HG03575 (cell line): ENCODE measurements around the gene ROBO1.

Source experiments
- ATAC-seq: cut with Tn5 transposase; IDR thresholded peaks from one replicate; pipeline ENCODE4 v1.9.1; 2021; ENCODE audit not compliant: unreplicated experiment, insufficient number of reproducible peaks, low FRiP score; ENCODE audit errors: extremely low read depth

The ROBO1 gene

DNA sequence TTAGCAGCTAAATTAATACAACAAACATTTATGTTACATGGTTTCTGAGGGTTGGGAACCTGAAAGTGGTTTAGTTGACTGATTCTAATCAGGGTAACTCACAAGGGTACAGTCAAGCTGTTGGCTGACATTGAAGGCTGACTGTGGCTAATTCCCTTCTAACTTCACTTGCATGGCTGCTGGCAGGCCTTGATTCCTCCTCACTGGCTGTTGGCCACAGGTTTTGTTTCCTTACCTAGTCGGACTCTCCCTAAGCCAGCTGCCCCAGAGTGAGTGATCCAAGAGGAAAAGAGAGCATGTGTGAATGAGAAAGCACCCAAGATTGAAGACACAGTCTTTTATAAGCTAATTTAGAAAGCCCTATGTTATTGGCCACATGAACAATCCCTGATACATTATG is 700.1 kb downstream of the ROBO1 start:
- no peak for ATAC-seq

DNA sequence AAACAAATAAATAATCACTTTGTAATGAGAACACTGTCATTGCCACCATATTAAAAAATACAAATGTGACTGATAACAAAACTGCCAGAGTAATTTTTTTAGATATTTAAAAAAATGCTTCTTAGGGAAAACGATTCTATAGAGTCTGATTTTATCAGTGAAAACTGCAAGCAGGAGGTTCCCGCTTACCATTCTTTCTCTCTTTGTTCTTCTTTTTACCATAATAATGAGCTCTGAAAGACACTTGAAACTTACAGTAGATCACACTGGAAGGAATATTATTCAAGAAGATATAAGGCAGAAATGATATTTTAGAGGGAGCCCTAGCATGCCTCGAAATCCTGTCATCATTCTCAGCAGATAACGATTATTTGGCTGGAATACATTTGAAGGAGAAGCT is 701.3 kb downstream of the ROBO1 start:
- ATAC-seq: no peak

DNA sequence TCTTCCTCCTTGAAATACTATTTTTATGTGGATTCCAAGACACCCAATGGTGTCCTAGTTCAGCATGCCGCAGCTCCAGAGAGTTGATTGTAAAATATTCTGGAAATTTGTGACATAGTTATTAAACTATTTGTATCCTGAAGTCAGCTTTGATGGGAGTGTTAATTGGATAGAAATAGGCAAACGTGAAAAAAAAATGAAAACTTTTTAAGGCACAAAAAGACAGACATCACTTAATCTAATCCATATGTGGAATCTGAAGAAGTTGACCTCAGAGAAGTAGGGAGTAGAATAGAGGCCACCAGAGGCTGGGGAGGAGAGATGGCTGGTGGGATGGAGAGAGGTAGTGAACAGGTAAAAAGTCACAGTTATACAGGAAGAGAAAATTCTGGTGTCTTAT is 704.2 kb downstream of the ROBO1 start:
- ATAC-seq: no peak

DNA sequence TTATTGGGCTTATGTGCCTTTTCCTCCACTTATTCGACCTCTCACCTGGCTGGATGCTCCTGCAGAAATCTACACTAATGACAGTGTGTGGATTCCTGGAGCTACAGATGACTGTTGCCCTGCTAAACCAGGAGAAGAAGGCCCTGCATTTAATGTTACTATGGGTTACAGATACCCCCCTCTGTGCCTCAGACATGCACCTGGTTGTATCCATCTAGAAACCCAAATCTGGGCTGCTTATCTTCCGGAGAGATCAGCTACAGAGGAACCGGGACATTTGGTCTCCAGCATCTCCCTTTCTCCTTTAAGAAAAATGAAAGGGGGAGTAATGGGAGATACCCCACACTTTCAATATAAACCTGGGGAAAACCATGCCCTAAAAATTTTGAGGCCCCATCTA is 710.0 kb downstream of the ROBO1 start:
- ATAC-seq: no peak

DNA sequence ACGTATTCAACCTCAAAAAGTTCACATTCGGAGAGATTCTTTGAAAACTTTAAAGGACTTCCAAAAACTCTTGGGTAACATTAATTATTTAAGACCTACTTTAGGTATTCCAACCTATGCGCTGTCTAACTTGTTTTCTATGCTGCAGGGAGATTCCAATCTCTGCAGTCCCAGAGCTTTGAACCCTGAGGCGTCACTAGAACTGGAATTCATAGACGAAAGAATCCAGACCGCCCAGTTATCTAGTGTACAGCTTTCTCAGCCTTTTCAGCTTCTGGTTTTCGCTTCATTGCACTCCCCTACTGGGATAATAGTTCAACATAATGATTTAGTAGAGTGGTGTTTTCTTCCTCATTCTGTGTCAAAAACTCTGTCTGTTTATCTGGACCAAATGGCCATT is 711.3 kb downstream of the ROBO1 start:
- ATAC-seq: no peak

DNA sequence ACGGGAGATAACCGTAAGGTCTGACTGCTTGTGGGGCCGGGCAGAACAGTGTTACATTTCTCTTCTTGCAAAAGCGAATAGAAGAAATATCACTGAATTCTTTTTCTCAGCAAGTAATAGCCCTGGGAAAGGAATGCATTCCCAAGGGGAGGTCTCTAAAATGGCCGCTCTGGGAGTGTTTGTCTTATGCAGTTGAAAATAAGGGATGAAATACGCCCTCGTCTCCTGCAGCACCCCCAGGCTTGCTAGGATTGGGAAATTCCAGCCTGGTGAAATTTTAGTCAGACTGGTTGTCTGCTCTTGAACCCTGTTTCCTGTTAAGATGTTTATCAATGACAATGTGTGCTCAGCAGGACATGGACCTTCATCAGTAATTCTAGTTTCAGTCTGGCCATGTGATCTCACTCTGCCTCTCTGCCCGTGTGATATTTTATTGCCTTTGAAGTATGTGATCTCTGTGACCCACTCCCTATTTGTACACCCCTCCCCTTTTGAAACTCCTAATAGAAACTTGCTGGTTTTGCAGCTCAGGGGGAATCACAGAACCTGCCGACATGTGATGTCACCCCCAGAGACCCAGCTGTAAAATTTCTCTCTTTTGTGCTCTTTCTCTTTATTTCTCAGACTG is 715.6 kb downstream of the ROBO1 start:
- ATAC-seq: no peak

DNA sequence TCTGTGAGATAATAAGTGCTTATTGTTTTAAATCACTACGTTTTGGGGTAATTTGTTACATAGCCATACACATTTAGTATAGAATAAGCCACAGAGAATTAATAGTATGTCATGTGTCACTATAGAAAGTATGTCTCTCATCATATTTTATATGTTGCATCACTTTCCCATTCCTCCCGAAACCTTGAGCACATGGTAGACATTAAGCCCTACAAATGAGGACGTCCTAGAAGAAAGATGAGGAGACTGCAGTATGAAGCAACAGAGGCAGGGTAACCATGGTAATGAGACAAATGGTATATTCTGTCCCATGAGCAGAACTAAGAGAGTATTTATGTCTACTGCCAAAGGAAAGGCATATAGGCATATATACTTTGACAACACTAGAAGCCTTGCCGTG is 720.2 kb downstream of the ROBO1 start:
- no peak for ATAC-seq

DNA sequence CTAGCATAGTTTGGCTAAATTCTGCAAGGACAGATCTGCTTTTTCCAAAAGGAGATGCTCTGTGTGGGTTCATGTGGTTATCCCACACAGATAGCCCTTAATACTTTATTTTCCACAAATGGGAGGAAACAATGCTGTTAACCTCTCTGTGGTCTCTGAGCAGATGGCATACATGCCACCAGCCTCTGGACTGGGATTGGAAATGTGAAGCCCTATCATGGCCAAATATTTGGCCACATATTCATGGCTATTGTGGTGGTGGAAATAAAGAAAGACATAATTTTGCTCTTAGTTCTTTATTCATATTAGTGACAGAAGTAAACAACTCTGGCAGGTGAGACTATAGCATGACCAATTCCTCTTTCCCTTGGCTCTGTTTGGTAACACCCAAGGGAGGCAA is 726.2 kb downstream of the ROBO1 start:
- ATAC-seq: no peak

DNA sequence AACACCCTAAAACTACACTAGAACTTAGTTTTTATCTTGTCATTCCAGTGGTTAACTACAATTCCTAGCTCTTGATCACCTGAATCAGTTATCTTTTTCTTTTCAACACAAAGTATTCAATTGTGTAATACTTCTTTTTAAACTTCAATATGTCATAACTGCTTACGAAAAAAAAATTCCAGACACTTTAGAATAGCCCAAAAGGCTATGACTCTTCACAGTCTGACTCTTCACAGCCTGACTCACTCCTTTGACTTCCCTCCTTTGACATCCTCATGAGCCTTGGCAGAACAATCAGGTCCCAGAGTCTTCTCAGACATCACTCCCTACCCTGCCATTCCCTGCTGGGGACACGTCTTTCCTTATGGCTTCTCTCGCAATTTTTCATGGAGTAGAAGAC is 727.1 kb downstream of the ROBO1 start:
- ATAC-seq: no peak

DNA sequence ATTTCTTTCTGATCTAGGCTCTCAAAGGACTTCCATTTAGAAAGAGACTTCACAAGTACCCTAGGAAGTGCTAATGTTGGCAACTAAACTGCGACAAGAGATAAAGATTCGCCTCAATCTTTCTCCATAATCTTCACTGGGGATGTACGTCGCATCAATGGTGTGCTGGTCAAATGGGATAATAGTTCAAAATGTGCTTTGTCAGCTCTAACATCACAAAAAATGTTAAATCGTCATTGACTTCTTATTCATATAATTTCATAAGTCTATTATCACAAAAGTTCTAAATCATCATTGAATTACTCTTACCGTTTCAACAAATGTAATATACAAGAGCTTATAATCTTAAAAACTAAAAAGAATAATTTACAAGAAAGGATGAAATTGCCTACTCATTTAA is 727.7 kb downstream of the ROBO1 start:
- ATAC-seq: no peak

DNA sequence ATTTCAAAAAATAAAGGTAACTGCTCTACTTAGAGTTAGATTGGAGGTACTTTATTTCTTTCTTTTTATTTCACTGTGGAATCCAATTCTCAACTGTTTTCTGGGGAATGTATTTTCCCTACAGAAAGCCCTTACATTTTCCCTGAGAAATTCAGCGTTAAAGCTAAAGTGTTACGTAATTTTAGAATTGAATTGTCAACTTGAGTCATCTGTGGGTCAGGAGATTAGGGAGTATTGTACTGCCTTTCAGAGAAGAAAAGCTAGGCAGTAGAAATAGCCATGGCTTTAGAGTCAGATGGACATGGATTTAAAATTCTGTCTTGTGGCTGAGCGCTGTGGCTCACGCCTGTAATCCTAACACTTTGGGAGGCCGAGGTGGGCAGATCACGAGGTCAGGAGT is 728.6 kb downstream of the ROBO1 start:
- ATAC-seq: no peak

DNA sequence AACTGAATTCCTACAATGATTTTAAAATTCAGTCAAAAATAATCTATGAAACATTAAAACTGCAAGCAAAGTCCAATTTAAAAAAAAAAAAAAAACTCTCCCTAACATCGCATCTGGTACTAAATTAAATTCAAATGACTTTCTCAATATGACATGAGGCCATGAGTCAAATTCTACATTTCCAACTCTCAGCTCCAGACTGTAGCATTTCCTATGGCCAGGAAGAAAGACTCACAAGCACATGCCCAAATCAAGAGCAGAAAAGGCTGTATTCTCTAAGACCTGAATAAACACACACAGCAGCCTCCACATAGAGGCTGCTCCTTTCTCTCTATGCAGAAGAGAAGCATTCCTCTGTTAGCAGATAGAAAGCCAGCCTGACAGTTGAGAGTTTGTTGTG is 729.2 kb downstream of the ROBO1 start:
- ATAC-seq: no peak

DNA sequence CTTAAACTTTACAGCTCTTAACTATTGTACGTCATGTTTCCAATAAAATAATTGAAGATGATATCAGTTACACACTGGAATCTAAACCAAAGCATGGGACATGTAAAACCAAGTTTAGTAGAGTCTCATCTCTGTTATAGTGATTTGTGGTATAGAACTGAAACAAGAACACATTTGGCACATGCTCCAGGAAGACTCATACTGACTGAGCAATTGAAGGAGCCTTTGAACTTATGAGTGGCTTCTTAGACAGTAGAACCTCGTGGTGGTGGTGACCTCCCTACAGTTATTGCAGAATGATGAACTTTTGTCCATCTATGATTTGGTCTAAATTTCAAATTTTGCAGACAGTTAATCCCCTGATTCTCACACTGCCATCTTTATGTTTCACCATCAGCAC is 729.7 kb downstream of the ROBO1 start:
- ATAC-seq: no peak

DNA sequence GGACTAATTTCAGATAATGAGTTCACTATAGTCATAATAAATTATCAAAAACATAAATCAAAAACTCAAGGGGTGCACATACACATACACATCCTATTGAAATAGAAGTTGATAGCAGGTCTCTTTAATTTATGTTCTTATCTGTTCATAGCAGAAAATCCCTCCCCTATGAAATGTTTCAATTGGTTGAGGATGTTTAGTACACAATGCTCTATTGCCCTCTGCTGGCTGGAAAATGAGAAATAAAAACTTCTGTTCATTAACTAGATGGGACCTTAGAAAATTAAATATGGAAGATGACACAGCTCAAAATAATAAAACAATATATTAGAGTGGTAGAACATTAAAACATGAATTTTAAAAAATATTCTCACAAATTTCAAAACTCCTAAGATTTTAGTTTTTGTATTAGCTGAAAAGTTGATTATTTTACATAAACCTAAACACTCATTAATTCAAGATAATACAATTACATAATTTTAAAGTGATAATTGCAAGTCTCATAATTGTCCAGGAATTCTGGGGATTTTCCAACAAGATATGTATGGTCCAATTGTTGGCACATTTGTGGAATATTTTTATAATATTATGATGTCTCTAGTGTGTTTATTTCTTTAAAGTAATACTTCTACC is 735.0 kb downstream of the ROBO1 start:
- no peak for ATAC-seq

DNA sequence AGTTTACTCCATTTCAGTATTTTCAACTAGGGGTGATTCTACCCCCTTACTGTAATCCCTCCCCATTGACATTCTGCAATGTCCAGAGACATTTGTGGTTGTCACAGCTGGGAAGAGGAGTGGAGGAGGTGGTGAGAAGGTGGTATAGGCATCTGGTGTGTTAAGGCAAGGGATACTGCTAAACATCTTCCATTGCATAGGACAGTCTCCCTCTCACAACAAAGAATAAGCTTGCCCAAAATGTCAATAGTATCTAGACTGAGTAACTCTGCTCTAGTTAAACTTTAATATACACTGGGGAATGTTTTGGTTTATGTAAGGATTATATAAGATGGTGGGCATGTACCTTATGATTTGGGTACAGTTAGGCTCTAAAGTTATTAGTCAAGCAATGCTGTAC is 737.6 kb downstream of the ROBO1 start:
- ATAC-seq: no peak

DNA sequence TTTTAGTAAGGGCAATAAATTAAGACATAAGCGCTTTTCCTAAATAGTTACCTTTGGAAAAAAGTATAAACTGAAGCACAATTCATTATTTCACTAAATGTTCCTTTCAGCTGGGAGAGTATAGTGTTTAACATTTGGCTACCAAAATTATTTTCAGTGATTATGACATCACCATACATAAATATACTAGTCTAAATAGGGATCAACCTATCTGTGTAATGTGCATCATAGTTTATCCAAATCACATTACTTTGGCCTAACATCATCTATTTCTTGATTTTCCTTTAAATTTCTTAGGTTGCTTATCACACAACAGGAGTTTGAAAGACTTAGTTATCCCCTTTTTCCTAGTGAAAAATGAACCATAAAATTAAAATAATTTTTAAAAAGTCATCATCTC is 738.9 kb downstream of the ROBO1 start:
- no peak for ATAC-seq

DNA sequence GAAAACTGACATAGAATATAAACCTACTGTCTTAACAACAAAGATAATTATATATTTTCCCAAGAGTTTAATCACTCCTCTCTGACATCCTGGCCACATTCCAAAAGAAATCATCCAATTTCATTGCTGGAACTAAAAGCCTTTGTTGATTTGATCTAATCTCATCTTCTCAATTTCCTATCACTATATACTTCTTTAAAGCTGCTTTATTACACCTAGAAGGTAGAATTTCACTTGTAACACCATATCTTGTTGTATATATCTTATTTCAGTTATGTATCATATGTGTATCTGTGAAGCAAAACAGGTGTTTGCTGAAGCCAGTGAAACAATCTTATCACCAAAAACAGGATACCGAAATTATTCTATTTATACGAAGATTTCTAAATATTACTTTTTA is 740.2 kb downstream of the ROBO1 start:
- no peak for ATAC-seq

DNA sequence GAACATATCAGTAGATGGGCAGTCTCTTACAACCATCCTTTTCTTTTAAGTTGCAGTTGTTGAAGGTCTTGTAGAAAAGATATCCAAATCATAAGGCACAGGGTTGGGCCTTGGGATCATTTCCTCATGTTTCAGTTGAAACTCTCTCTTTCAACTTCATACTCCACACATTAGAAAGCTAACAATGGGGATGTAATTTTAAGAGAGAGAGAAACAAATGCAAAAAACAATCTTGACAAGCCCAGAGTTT is 747.9 kb downstream of the ROBO1 start:
- ATAC-seq: no peak

DNA sequence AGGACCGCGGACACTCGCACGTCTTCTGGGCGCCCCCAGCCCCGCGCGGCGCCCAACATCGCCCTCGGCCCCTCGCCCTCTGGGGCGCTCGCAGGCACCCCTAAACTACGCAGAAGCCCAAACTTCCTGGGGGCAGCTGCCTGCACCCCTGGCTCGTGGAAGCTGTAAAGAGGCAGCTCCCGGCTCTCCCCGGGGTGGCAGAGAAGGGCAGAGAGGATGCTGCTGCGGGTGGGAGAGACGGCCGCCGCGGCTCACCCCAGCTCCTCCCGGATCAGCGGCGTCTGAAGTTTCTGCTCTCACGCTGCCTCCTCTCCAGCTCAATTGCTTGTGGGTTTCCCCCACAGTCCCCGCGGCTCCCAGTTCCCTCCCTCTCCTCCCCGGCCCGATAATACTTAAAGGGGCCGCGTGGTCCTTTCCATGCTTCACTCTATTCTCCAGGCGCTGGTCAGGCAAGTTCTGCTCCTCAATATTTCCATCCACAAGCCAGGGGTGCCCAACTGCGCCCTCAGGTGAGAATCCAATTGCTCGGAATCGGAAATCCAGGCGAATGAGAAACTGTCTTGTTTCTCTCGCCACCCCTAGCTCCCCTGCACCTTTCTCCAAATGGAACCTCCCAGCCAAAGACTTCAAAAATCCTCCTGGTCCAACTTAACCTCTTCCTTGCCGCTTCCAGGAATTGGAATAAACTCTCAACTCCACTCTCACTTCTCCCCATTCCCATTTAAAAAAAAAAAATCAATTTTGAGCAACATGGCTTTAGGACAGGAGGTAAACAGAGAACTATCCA is 748.5 kb downstream of the ROBO1 start:
- no peak for ATAC-seq

DNA sequence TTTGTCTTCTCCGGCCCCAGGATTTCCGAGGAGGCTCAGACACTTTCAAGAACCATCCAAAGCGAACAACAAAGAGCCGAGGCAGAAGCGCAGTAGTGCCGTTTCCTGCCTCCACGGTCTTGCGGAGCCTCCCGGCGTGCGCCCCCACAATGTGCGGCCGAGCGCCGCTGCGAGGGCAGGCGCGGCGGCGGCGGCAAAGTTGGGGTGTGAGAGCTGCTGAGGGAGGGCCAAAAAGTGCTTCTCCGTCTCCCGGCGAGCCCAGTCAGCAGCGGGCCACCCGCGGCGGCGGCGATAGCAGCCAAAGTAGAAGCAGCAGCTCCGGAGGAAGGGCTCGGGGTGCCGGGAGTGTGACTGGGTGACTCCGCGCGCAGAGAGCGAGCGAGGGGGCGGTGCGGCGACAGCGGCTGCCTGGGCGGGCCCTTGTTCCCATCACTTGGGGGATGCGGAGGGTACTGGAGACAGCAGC is 749.1 kb downstream of the ROBO1 start:
- no peak for ATAC-seq

DNA sequence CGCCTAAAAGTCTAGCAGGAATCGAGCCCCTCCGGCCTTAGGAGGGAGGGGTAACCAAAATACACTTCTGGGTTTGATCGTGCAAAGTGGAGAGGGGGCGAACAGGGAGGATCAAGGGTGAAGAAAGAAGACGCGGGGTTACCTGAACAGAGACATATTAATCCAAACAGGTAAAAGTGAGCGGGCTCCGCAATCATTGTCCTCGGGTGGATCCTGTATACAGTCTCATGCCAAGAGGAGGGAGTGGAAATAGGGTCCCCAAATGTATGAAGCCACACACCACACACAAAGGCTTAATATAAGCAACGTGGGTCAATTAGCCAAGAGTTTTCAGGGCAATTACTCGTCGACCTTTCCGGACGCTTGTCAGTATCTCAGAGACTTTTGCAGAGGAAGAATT is 749.5 kb downstream of the ROBO1 start:
- ATAC-seq: no peak
